Forelimb muscle (tissue), 1 donor: ENCODE data around the gene MAP4. TPM values are rescaled to one million over a fixed set of nuclear protein-coding genes. Genes with fewer than 3 reads are reported as not detected.

Source experiments
- DNase-seq: peaks from one replicate; pipeline ENCODE4 v3.0.0-alpha.2; 2013; ENCODE audit warnings: low read depth
- polyA plus RNA-seq: library from polyadenylated mRNA; unstranded; fragments of 120-200 nt; gene quantifications from one replicate; pipeline ENCODE4 v1.2.1, GENCODE V29; 2013; ENCODE audit not compliant: insufficient read length

The MAP4 gene
- polyA plus RNA-seq, 1 donor: 340 TPM

GRCh38 chr3:47961815-47962606 lies 54.2 kb downstream of the MAP4 start:
- DNase-seq: no peak

- DNase-seq: no peak
Observed at GRCh38 chr3:47961036-47961435, 55.2 kb downstream of the MAP4 start.

GRCh38 chr3:47956521-47956920 lies 59.7 kb downstream of the MAP4 start:
- no peak for DNase-seq

GRCh38 chr3:47954567-47954966 lies 61.6 kb downstream of the MAP4 start:
- DNase-seq: no peak

GRCh38 chr3:47950453-47951169 lies 65.6 kb downstream of the MAP4 start:
- DNase-seq: no peak

GRCh38 chr3:47949979-47950378 lies 66.2 kb downstream of the MAP4 start:
- no peak for DNase-seq

- no peak for DNase-seq
Observed at GRCh38 chr3:47940232-47940631, 76.0 kb downstream of the MAP4 start.

GRCh38 chr3:47932421-47932820 lies 83.8 kb downstream of the MAP4 start:
- no peak for DNase-seq

GRCh38 chr3:47930979-47931378 lies 85.2 kb downstream of the MAP4 start:
- DNase-seq: no peak

GRCh38 chr3:47916696-47917095 lies 99.5 kb downstream of the MAP4 start:
- no peak for DNase-seq

- no peak for DNase-seq
Observed at GRCh38 chr3:47916201-47916600, 100.0 kb downstream of the MAP4 start.

- DNase-seq: no peak
Observed at GRCh38 chr3:47912006-47912504, 104.2 kb downstream of the MAP4 start.

- no peak for DNase-seq
Observed at GRCh38 chr3:47910777-47911440, 105.3 kb downstream of the MAP4 start.

GRCh38 chr3:47910233-47910632 lies 106.0 kb downstream of the MAP4 start:
- DNase-seq: no peak

GRCh38 chr3:47909607-47910006 lies 106.6 kb downstream of the MAP4 start:
- DNase-seq: no peak

GRCh38 chr3:47908744-47909143 lies 107.5 kb downstream of the MAP4 start:
- no peak for DNase-seq

GRCh38 chr3:47907784-47908183 lies 108.4 kb downstream of the MAP4 start:
- DNase-seq: no peak

- DNase-seq: no peak
Observed at GRCh38 chr3:47902746-47903145, 113.5 kb downstream of the MAP4 start.

- no peak for DNase-seq
Observed at GRCh38 chr3:47901280-47901833, 114.9 kb downstream of the MAP4 start.

GRCh38 chr3:47899495-47900108 lies 116.6 kb downstream of the MAP4 start:
- DNase-seq: no peak

- DNase-seq: no peak
Observed at GRCh38 chr3:47897954-47898353, 118.3 kb downstream of the MAP4 start.

- no peak for DNase-seq
Observed at GRCh38 chr3:47896736-47897135, 119.5 kb downstream of the MAP4 start.
